GM12872 (cell line): ENCODE data around the gene GMCL2.

ENCODE experiments used
- TF ChIP-seq, protein P1 (sequence below): IDR thresholded peaks from 3 replicates; pipeline ENCODE4 v1.5.1; 2011; ENCODE audit warnings: low read depth, mild to moderate bottlenecking, low read length, moderate library complexity; ENCODE audit not compliant: insufficient read depth

GMCL2 gene

DNA sequence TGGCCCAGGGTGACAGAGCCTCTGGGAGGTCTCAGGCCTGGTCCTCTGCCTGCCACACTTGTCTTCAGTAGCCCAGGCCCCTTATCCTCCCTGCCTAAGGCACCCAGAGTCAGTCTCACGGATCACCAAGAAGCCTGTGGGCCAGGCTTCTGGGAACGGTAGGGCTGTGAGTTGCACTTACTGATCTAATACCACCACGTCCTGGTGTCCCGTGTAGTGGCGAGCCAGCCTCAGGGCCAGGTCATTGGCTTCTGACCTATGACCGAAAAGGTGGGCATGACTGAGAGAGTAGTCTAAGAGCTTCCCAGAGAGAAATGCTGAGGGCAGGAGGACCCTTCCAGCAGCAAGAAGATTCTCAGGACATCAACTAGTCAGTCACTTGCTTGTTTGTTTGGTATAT is 38.0 kb upstream of the GMCL2 start:
- TF ChIP-seq, protein P1, sequence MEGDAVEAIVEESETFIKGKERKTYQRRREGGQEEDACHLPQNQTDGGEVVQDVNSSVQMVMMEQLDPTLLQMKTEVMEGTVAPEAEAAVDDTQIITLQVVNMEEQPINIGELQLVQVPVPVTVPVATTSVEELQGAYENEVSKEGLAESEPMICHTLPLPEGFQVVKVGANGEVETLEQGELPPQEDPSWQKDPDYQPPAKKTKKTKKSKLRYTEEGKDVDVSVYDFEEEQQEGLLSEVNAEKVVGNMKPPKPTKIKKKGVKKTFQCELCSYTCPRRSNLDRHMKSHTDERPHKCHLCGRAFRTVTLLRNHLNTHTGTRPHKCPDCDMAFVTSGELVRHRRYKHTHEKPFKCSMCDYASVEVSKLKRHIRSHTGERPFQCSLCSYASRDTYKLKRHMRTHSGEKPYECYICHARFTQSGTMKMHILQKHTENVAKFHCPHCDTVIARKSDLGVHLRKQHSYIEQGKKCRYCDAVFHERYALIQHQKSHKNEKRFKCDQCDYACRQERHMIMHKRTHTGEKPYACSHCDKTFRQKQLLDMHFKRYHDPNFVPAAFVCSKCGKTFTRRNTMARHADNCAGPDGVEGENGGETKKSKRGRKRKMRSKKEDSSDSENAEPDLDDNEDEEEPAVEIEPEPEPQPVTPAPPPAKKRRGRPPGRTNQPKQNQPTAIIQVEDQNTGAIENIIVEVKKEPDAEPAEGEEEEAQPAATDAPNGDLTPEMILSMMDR, result no peak

DNA sequence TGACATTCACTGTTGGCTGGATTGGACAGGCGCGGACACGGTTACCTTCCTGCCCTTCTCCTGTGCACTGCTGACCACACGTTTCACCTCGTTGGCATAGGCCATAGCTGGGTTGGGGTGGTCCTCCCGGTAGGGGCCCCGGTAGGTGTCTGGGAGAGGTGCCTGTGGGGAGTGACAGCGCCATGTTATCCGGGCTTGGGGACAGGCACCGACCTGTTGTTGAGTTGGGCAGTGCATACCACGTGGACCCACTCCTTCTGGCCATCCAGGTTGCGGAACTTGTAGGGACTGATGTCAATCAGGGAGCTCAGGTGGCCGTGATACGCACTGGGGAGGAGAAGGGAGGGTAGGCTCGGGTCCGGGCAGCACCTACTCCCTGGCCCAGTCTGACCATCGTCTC is 37.2 kb upstream of the GMCL2 start:
- TF ChIP-seq, protein P1, result no peak

DNA sequence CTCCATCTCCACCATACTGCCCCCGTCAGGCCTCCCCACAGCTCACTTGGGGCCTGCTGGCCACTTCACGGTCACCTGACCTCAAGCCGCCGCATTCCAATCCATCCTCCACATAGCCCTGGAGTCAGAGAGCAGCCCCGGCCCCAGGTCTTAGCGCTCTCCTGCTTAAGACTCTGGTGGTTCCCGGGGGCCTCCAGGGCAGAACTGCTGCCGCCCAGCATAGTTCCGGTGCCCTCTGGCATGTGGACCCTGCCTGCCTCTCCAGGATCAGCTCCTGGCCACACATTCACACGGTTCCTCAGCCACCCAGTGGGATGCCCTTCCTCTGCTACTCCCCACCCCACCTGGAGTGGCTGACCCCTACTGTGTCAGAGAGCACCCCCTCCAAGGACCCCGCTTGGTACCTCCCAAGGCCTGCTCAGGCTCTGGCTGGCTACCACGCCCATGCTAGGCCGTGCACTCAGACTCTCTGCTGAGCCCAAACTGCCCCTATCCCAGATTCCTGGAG is 36.7 kb upstream of the GMCL2 start:
- TF ChIP-seq, protein P1, result no peak

DNA sequence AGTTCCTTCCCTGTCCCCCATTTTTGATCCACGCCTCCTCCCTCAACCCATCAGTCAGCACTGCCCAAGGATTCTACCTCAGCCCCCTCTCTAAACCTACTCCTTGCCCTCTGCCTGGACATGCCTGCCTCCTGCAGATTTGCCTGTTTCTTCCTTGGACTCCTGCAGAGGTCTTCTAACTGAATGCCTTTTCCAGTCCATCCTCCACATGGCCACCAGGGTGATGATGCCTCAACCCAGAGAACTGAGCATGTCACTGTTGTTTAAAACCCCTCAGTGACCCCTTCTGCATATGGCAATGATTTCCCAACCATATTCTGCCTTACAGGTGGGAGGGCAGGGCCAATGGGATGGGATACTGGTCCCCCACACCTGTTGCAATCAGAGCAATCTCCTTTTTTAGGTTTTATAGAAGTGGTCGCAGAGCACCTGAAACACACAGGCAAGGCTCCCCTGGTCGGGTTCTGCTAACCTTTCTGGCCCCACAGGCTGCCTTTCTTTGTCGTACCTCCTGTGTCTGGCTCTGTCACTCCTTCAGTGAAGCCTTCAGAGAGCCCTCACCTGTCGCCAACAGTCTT is 36.1 kb upstream of the GMCL2 start:
- TF ChIP-seq, protein P1, result no peak

DNA sequence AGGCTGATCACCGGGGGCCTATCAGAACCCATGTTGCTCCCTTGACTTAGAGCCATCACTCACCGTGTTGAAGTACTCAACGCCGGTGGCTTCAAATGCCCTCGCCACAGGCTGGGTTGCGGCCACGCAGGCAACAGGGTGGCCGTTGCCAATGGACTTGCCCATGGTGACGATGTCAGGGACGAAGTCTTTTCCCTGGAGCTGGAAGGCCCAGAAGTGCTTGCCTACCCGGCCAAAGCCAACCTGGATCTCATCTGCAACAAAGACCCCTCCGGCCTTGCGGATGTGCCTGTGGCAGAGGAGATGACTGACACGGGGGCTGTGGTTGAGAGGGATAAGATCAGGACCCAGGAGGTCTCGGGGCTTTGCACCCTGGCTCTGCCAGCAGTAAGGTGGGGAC is 35.1 kb upstream of the GMCL2 start:
- TF ChIP-seq, protein P1, result no peak

DNA sequence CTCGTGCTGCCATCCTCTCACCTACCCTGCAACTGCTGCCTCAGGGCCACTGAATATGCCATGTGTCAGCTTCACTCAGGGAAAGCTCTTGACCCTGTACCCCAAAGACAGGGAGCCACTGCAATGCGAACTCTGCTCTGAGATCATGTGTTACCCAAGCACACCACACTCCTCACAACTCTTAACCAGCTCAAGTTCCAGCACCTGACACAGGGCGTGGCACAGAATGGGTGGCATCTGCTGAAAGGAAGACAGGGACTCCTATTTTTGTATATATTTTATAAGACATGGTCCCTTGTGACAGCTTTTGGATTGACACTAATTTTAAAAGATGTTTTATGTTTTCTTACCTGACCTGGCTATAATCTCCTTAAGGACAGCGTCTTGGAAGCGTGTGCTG is 34.7 kb upstream of the GMCL2 start:
- TF ChIP-seq, protein P1, result no peak

DNA sequence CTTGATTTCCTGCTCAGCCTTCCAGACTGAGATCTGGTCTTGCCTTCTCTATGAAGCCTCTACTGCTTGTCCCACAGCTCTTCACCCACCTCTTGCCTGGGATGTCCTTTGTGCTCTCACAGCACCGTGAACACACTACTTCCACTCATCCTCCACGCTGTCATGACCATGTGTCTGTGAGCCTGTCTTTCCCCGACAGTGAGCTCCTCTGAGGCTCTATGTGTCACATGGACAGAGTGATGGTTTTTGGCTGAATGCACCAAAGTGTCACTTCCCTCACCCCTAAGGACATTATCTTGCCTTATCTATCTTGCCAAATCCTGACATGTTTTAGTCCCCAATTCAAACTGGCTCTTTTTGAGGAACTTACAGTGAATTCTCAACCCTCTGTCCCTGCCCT is 34.1 kb upstream of the GMCL2 start:
- TF ChIP-seq, protein P1, result no peak
